SW480 (cell line): ENCODE data around the gene VMP1.
"Not testable (repeated sequence)": the region's sequence is repeated elsewhere in the genome, so short reads cannot be mapped to it uniquely, and the experiment has no call there.

Experiments
- DNase-seq: peaks from one replicate; pipeline ENCODE4 v3.0.0-alpha.2; 2016; ENCODE audit warnings: low spot score

Gene VMP1

GRCh38 chr17:59863616-59864015 lies 156.2 kb downstream of the VMP1 start:
- no peak for DNase-seq

- DNase-seq: no peak
Measured at GRCh38 chr17:59869941-59870218, 162.4 kb downstream of the VMP1 start.

- DNase-seq: no peak
Measured at GRCh38 chr17:59870482-59870881, 163.0 kb downstream of the VMP1 start.

- no peak for DNase-seq
Measured at GRCh38 chr17:59872351-59872750, 164.9 kb downstream of the VMP1 start.

GRCh38 chr17:59873414-59873813 lies 166.0 kb downstream of the VMP1 start:
- not testable (repeated sequence) for DNase-seq

- DNase-seq: no peak
Measured at GRCh38 chr17:59874376-59874775, 166.9 kb downstream of the VMP1 start.

- DNase-seq: no peak
Measured at GRCh38 chr17:59876107-59876506, 168.7 kb downstream of the VMP1 start.

- no peak for DNase-seq
Measured at GRCh38 chr17:59877965-59878364, 170.5 kb downstream of the VMP1 start.

- no peak for DNase-seq
Measured at GRCh38 chr17:59878624-59879023, 171.2 kb downstream of the VMP1 start.

GRCh38 chr17:59884861-59885260 lies 177.4 kb downstream of the VMP1 start:
- no peak for DNase-seq

GRCh38 chr17:59888145-59888750 lies 180.8 kb downstream of the VMP1 start:
- no peak for DNase-seq

- DNase-seq: no peak
Measured at GRCh38 chr17:59890720-59891119, 183.3 kb downstream of the VMP1 start.
